Neural cell (in vitro differentiated cells): Measurements from ENCODE around the gene LIMCH1. TPM values are rescaled to one million over a fixed set of nuclear protein-coding genes. Genes with fewer than 3 reads are reported as not detected.

ENCODE experiments used
- H2AFZ ChIP-seq: fragments of 200-600, 300-800 bp; sonication (generic), shearing (Covaris generic); 2 replicates; pipeline ENCODE4 v1.6.0; 2014; ENCODE audit warnings: low read depth, mild to moderate bottlenecking, antibody characterized with exemption, low read length, moderate library complexity
- H3F3A ChIP-seq: fragments of 200-600 bp; shearing (Covaris generic); 2 replicates; pipeline ENCODE4 v1.6.1; 2016; ENCODE audit warnings: mild to moderate bottlenecking, moderate library complexity, mixed read lengths, antibody characterized with exemption, low read length; ENCODE audit not compliant: insufficient read depth, poor library complexity, severe bottlenecking
- H3K27ac ChIP-seq: fragments of 200-600, 300-800 bp; sonication (generic), shearing (Covaris generic); 2 replicates; pipeline ENCODE4 v1.5.1; 2014; ENCODE audit warnings: mild to moderate bottlenecking, low read length, moderate library complexity
- H3K27me3 ChIP-seq: fragments of 300-800, 200-600 bp; sonication (generic), shearing (Covaris generic); 2 replicates; pipeline ENCODE4 v1.6.0; 2014; ENCODE audit warnings: mild to moderate bottlenecking, low read depth, low read length, moderate library complexity; ENCODE audit not compliant: insufficient read depth
- H3K36me3 ChIP-seq: fragments of 300-800, 200-600 bp; sonication (generic), shearing (Covaris generic); 2 replicates; pipeline ENCODE4 v1.5.1; 2014; ENCODE audit warnings: mild to moderate bottlenecking, antibody characterized with exemption, low read length, moderate library complexity; ENCODE audit not compliant: insufficient read depth
- H3K4me2 ChIP-seq: fragments of 300-800, 200-600 bp; sonication (generic), shearing (Covaris generic); 2 replicates; pipeline ENCODE4 v1.6.0; 2014; ENCODE audit warnings: mild to moderate bottlenecking, low read length
- H3K4me3 ChIP-seq: fragments of 300-800, 200-600 bp; sonication (generic), shearing (Covaris generic); 2 replicates; pipeline ENCODE4 v1.5.1; 2014; ENCODE audit warnings: mild to moderate bottlenecking, low read length, moderate library complexity
- H3K79me2 ChIP-seq: fragments of 200-600 bp; shearing (Covaris generic); replicated peaks from 2 replicates; pipeline ENCODE4 v1.6.0; 2014; ENCODE audit warnings: mild to moderate bottlenecking, low read length, moderate library complexity; ENCODE audit not compliant: insufficient read depth
- H3K9ac ChIP-seq: fragments of 300-800, 200-600 bp; sonication (generic), shearing (Covaris generic); 2 replicates; pipeline ENCODE4 v1.6.1; 2016; ENCODE audit warnings: mild to moderate bottlenecking, low read length, mixed read lengths
- H3K9me2 ChIP-seq: fragments of 200-600 bp; shearing (Covaris generic); 2 replicates; pipeline ENCODE4 v1.6.1; 2016; ENCODE audit warnings: mild to moderate bottlenecking, low read length, mixed read lengths; ENCODE audit not compliant: insufficient read depth
- H3K9me3 ChIP-seq: fragments of 200-600, 300-800 bp; sonication (generic), shearing (Covaris generic); 2 replicates; pipeline ENCODE4 v1.6.1; 2016; ENCODE audit warnings: mild to moderate bottlenecking, mixed run types, low read length, moderate library complexity, mixed read lengths
- H4K20me1 ChIP-seq: fragments of 200-600 bp; shearing (Covaris generic); 2 replicates; pipeline ENCODE4 v1.6.1; 2016; ENCODE audit warnings: mild to moderate bottlenecking, mixed run types; ENCODE audit not compliant: insufficient read depth
- EP300 ChIP-seq: fragments of 450-650 bp; conservative IDR thresholded peaks from 2 replicates; pipeline ENCODE4 v1.6.1; 2014; ENCODE audit warnings: antibody characterized with exemption, mild to moderate bottlenecking, moderate library complexity; ENCODE audit not compliant: poor library complexity, severe bottlenecking
- EZH2 ChIP-seq: fragments of 200-600, 300-800 bp; shearing (Covaris generic), sonication (generic); IDR thresholded peaks from 2 replicates; pipeline ENCODE4 v1.6.1; 2014; ENCODE audit warnings: antibody characterized with exemption, low read length, borderline replicate concordance, mild to moderate bottlenecking; ENCODE audit not compliant: insufficient read depth, poor library complexity, severe bottlenecking
- MXI1 ChIP-seq: fragments of 450-650 bp; conservative IDR thresholded peaks from 2 replicates; pipeline ENCODE4 v1.6.1; 2014; ENCODE audit warnings: antibody characterized with exemption, mild to moderate bottlenecking; ENCODE audit not compliant: poor library complexity, severe bottlenecking
- POLR2AphosphoS5 ChIP-seq: IDR thresholded peaks from 2 replicates; pipeline ENCODE4 v1.6.1; 2012
- RAD21 ChIP-seq: fragments of 450-650 bp; conservative IDR thresholded peaks from 2 replicates; pipeline ENCODE4 v1.6.1; 2014; ENCODE audit warnings: antibody characterized with exemption, mild to moderate bottlenecking, moderate library complexity
- SMC3 ChIP-seq: fragments of 450-650 bp; conservative IDR thresholded peaks from 2 replicates; pipeline ENCODE4 v1.6.1; 2014; ENCODE audit warnings: antibody characterized with exemption, mild to moderate bottlenecking, moderate library complexity; ENCODE audit not compliant: poor library complexity
- TAF1 ChIP-seq: IDR thresholded peaks from 2 replicates; pipeline ENCODE4 v1.6.1; 2012; ENCODE audit warnings: low read depth
- polyA plus RNA-seq: library from polyadenylated mRNA; depleted of rRNA; stranded (reverse); fragments of >200 nt; gene quantifications from 2 replicates; pipeline ENCODE4 v1.2.3, GENCODE V29; 2014
- TF ChIP-seq, protein P1 (sequence below): fragments of 450-650 bp; IDR thresholded peaks from 2 replicates; pipeline ENCODE4 v1.5.1; 2014; ENCODE audit warnings: antibody characterized with exemption, mild to moderate bottlenecking, moderate library complexity; ENCODE audit not compliant: poor library complexity, severe bottlenecking
- TF ChIP-seq, protein P2 (sequence below): IDR thresholded peaks from 2 replicates; pipeline ENCODE4 v1.6.1; 2012; ENCODE audit warnings: borderline replicate concordance

LIMCH1 gene
- polyA plus RNA-seq, 1 donor from 2014 or later = 9.1 TPM

GRCh38 chr4:41624765-41625164 is 86.8 kb downstream of the LIMCH1 start:
- no peak overlapping the region for H2AFZ ChIP-seq
- no peaks in the 10 kb centered on the region for H3K79me2 ChIP-seq
- H3K9ac ChIP-seq = no peak overlapping the region
- no peaks in the 10 kb centered on the region for H3K36me3 ChIP-seq
- no peaks in the 10 kb centered on the region for H3F3A ChIP-seq
- H3K9me3 ChIP-seq = no peaks in the 10 kb centered on the region
- no peaks in the 10 kb centered on the region for H3K9me2 ChIP-seq
- no peaks in the 10 kb centered on the region for H4K20me1 ChIP-seq
- H3K4me2 ChIP-seq = no peak overlapping the region
- no peak overlapping the region for H3K4me3 ChIP-seq
- H3K27ac ChIP-seq = no peak overlapping the region
- TF ChIP-seq, protein P1, sequence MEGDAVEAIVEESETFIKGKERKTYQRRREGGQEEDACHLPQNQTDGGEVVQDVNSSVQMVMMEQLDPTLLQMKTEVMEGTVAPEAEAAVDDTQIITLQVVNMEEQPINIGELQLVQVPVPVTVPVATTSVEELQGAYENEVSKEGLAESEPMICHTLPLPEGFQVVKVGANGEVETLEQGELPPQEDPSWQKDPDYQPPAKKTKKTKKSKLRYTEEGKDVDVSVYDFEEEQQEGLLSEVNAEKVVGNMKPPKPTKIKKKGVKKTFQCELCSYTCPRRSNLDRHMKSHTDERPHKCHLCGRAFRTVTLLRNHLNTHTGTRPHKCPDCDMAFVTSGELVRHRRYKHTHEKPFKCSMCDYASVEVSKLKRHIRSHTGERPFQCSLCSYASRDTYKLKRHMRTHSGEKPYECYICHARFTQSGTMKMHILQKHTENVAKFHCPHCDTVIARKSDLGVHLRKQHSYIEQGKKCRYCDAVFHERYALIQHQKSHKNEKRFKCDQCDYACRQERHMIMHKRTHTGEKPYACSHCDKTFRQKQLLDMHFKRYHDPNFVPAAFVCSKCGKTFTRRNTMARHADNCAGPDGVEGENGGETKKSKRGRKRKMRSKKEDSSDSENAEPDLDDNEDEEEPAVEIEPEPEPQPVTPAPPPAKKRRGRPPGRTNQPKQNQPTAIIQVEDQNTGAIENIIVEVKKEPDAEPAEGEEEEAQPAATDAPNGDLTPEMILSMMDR = no peak
- TF ChIP-seq EZH2 (no peak), RAD21 (no peak), SMC3 (no peak), EP300 (no peak), POLR2AphosphoS5 (no peak), MXI1 (no peak), TAF1 (no peak)
- TF ChIP-seq, protein P2, sequence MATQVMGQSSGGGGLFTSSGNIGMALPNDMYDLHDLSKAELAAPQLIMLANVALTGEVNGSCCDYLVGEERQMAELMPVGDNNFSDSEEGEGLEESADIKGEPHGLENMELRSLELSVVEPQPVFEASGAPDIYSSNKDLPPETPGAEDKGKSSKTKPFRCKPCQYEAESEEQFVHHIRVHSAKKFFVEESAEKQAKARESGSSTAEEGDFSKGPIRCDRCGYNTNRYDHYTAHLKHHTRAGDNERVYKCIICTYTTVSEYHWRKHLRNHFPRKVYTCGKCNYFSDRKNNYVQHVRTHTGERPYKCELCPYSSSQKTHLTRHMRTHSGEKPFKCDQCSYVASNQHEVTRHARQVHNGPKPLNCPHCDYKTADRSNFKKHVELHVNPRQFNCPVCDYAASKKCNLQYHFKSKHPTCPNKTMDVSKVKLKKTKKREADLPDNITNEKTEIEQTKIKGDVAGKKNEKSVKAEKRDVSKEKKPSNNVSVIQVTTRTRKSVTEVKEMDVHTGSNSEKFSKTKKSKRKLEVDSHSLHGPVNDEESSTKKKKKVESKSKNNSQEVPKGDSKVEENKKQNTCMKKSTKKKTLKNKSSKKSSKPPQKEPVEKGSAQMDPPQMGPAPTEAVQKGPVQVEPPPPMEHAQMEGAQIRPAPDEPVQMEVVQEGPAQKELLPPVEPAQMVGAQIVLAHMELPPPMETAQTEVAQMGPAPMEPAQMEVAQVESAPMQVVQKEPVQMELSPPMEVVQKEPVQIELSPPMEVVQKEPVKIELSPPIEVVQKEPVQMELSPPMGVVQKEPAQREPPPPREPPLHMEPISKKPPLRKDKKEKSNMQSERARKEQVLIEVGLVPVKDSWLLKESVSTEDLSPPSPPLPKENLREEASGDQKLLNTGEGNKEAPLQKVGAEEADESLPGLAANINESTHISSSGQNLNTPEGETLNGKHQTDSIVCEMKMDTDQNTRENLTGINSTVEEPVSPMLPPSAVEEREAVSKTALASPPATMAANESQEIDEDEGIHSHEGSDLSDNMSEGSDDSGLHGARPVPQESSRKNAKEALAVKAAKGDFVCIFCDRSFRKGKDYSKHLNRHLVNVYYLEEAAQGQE = no peak
- H3K27me3 ChIP-seq = no peaks in the 10 kb centered on the region

GRCh38 chr4:41625531-41625930 is 87.6 kb downstream of the LIMCH1 start:
- Histone ChIP-seq H3K4me2 (no peak overlapping the region), H4K20me1 (no peaks in the 10 kb centered on the region), H3K27ac (no peak overlapping the region), H3K9me2 (no peaks in the 10 kb centered on the region), H3K4me3 (no peak overlapping the region), H2AFZ (no peak overlapping the region), H3K9me3 (no peaks in the 10 kb centered on the region), H3K27me3 (no peaks in the 10 kb centered on the region), H3K9ac (no peak overlapping the region), H3F3A (no peaks in the 10 kb centered on the region), H3K79me2 (no peaks in the 10 kb centered on the region), H3K36me3 (no peaks in the 10 kb centered on the region)
- TF ChIP-seq POLR2AphosphoS5 = no peak

DNA sequence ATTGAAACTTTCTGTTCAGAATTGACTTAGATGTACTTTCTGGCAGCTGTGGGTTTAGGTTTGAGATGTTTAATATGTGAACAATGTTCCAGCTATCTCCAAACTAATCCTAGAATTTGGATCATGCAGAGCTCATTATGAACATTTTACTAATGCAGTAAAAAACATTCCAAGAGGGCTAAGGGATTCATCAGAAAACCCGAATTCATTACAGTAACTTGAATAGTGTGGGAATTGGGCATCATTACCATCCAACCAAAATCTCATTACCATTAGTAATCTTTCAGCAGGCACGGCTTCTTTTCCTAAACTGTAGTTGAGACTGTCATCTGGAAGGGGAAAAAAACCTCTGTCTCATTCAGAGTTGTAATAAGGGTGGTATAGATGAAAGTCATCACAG is 91.0 kb downstream of the LIMCH1 start:
- H2AFZ ChIP-seq = no peak overlapping the region

More for the DNA sequence above, 91.0 kb downstream of the LIMCH1 start:
- no peak overlapping the region for H3K27ac ChIP-seq
- no peaks in the 10 kb centered on the region for H3K27me3 ChIP-seq
- H3K9me3 ChIP-seq = no peaks in the 10 kb centered on the region
- no peak overlapping the region for H3K9ac ChIP-seq
- no peaks in the 10 kb centered on the region for H3K79me2 ChIP-seq
- H3K4me3 ChIP-seq = no peak overlapping the region
- H3K4me2 ChIP-seq = no peak overlapping the region
- H4K20me1 ChIP-seq = no peaks in the 10 kb centered on the region
- no peaks in the 10 kb centered on the region for H3K36me3 ChIP-seq
- no peaks in the 10 kb centered on the region for H3K9me2 ChIP-seq
- TF ChIP-seq EZH2 (no peak), MXI1 (no peak), TAF1 (no peak), POLR2AphosphoS5 (no peak), EP300 (no peak), RAD21 (no peak), SMC3 (no peak)
- TF ChIP-seq, protein P2 = no peak
- TF ChIP-seq, protein P1 = no peak
- no peaks in the 10 kb centered on the region for H3F3A ChIP-seq
